GM23338 (cell line): ENCODE results near the gene TCP11.

Source experiments
- CTCF ChIP-seq, 2 experiments: fragments of 200-600 bp in 1 of 2; sonication (generic) in 1 of 2; conservative IDR thresholded peaks; 2 replicates each; pipeline versions ENCODE4 v1.5.1 to v1.6.1; 2016 to 2017; ENCODE audit warnings: antibody characterized with exemption in 2 of 2, low read depth in 2 of 2, mild to moderate bottlenecking in 2 of 2, moderate library complexity in 1 of 2
- ETS1 ChIP-seq: IDR thresholded peaks from 2 replicates; pipeline ENCODE4 v1.6.1; 2016; ENCODE audit warnings: antibody characterized with exemption
- EZH2 ChIP-seq: fragments of 200-600 bp; sonication (generic); IDR thresholded peaks from one replicate; pipeline ENCODE4 v1.8.0; 2017; ENCODE audit warnings: antibody characterized with exemption, mild to moderate bottlenecking, low read depth; ENCODE audit not compliant: unreplicated experiment
- JUNB ChIP-seq: IDR thresholded peaks from one replicate; pipeline ENCODE4 v1.6.1; 2016; ENCODE audit warnings: antibody characterized with exemption; ENCODE audit not compliant: unreplicated experiment
- NANOG ChIP-seq: IDR thresholded peaks from 2 replicates; pipeline ENCODE4 v1.6.1; 2016; ENCODE audit warnings: antibody characterized with exemption, borderline replicate concordance
- POLR2AphosphoS5 ChIP-seq: IDR thresholded peaks from 2 replicates; pipeline ENCODE4 v1.6.1; 2016; ENCODE audit warnings: antibody characterized with exemption, low read depth
- REST ChIP-seq: IDR thresholded peaks from one replicate; pipeline ENCODE4 v1.6.1; 2018; ENCODE audit warnings: antibody characterized with exemption; ENCODE audit not compliant: unreplicated experiment
- STAT1 ChIP-seq: IDR thresholded peaks from one replicate; pipeline ENCODE4 v1.6.1; 2016; ENCODE audit warnings: antibody characterized with exemption; ENCODE audit not compliant: unreplicated experiment

GRCh38 chr6:35090734-35091133, 50.4 kb downstream of the TCP11 start:
- TF ChIP-seq CTCF (conservative IDR thresholded peaks at IDR 0.05; ENCODE audit: low read depth in 2 of 2), result no peak
- TF ChIP-seq EZH2, result no peak
- no peak for TF ChIP-seq POLR2AphosphoS5
- no peak for TF ChIP-seq REST
- no peak for TF ChIP-seq STAT1
- TF ChIP-seq JUNB, result no peak
- TF ChIP-seq NANOG, result no peak
- no peak for TF ChIP-seq ETS1
